CMK (cell line): ENCODE data around the gene FIBP.
A peak's percentile ranks its signal among the peaks of the same experiment; 100 is the strongest.

Experiments used
- DNase-seq: peaks from one replicate; pipeline ENCODE4 v3.0.0-alpha.2; 2010; ENCODE audit warnings: low read depth

The FIBP gene

GRCh38 chr11:65888163-65888814 lies at the start of gene FIBP:
Gene FIBP, minus strand, starts transcription at chr11:65888471. Its CDS starts 53 bp downstream, at chr11:65888418.
- peak; percentile 97 for DNase-seq

- DNase-seq = no peak
Observed at GRCh38 chr11:65937766-65938165, 49.5 kb upstream of the FIBP start.

GRCh38 chr11:65934014-65934413 lies 45.7 kb upstream of the FIBP start:
- DNase-seq = no peak

- DNase-seq = no peak
Observed at GRCh38 chr11:65932558-65932919, 44.3 kb upstream of the FIBP start.

GRCh38 chr11:65931773-65932557 lies 43.7 kb upstream of the FIBP start:
- DNase-seq = no peak

GRCh38 chr11:65928667-65929066 lies 40.4 kb upstream of the FIBP start:
- DNase-seq = no peak

GRCh38 chr11:65927904-65928397 lies 39.7 kb upstream of the FIBP start:
- peak; percentile 84 for DNase-seq

GRCh38 chr11:65925397-65925796 lies 37.1 kb upstream of the FIBP start:
- no peak for DNase-seq

GRCh38 chr11:65922565-65922964 lies 34.3 kb upstream of the FIBP start:
- DNase-seq = no peak

- DNase-seq = no peak
Observed at GRCh38 chr11:65921876-65922275, 33.6 kb upstream of the FIBP start.

GRCh38 chr11:65921033-65921555 lies 32.8 kb upstream of the FIBP start:
- DNase-seq = no peak

GRCh38 chr11:65920372-65920802 lies 32.1 kb upstream of the FIBP start:
- no peak for DNase-seq

- DNase-seq = no peak
Observed at GRCh38 chr11:65919573-65920371, 31.5 kb upstream of the FIBP start.

GRCh38 chr11:65919141-65919572 lies 30.9 kb upstream of the FIBP start, which contains the start of gene DRAP1:
Gene DRAP1, plus strand, starts transcription at chr11:65919426. Its CDS starts 76 bp downstream, at chr11:65919502.
- peak; percentile 97 for DNase-seq

- no peak for DNase-seq
Observed at GRCh38 chr11:65918211-65919140, 30.2 kb upstream of the FIBP start, which contains the start of gene C11orf68. Gene C11orf68, minus strand, starts transcription at chr11:65919062. Its CDS starts 31 bp downstream, at chr11:65919031.

GRCh38 chr11:65917434-65918210 lies 29.4 kb upstream of the FIBP start:
- no peak for DNase-seq

- no peak for DNase-seq
Observed at GRCh38 chr11:65917077-65917433, 28.8 kb upstream of the FIBP start.

GRCh38 chr11:65916391-65916790 lies 28.1 kb upstream of the FIBP start:
- no peak for DNase-seq

- DNase-seq = no peak
Observed at GRCh38 chr11:65915821-65916251, 27.6 kb upstream of the FIBP start.
